WTC11 (cell line): Measurements from ENCODE around the gene TMEM151A.

Source experiments
- CTCF ChIP-seq: fragments of 200-600 bp; IDR thresholded peaks from 2 replicates; pipeline ENCODE4 v1.8.0; 2022; ENCODE audit warnings: antibody characterized with exemption
- SMAD3 ChIP-seq: sonication (generic); formaldehyde crosslinking; IDR thresholded peaks from 2 replicates; pipeline ENCODE4 v1.8.0; 2022; ENCODE audit warnings: missing genetic modification reagents, mild to moderate bottlenecking, borderline replicate concordance

GRCh38 chr11:66326261-66327111 is 34.8 kb downstream of the TMEM151A start:
- TF ChIP-seq CTCF, result no peak
- no peak for TF ChIP-seq SMAD3 (CRISPR knock-in tag)
